Measurements from ENCODE around the gene MRPS31.

DNA sequence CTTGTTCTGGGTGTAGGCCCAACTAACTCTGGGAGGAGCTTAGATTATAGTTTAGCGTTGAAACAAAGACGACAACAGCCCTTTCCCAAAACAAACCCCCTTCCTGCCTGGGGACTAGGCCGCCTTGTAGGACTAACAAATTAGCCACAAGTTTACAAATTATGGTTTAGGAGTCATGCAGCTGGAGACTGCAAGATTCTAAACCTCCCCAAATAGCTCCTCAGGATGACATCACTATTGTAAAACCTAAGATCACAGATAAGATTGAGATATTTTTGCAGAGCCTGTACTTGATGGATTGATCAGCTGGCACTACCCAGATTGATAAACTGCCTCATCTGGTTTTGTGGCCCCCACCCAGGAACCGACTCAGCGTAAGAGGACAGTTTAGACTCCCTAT is 16.1 kb upstream of the MRPS31 start:
- TF ChIP-seq EZH2phosphoT487 (IDR thresholded peaks at IDR 0.05; ENCODE audit: borderline replicate concordance) = no peak
- TF ChIP-seq, protein P1, sequence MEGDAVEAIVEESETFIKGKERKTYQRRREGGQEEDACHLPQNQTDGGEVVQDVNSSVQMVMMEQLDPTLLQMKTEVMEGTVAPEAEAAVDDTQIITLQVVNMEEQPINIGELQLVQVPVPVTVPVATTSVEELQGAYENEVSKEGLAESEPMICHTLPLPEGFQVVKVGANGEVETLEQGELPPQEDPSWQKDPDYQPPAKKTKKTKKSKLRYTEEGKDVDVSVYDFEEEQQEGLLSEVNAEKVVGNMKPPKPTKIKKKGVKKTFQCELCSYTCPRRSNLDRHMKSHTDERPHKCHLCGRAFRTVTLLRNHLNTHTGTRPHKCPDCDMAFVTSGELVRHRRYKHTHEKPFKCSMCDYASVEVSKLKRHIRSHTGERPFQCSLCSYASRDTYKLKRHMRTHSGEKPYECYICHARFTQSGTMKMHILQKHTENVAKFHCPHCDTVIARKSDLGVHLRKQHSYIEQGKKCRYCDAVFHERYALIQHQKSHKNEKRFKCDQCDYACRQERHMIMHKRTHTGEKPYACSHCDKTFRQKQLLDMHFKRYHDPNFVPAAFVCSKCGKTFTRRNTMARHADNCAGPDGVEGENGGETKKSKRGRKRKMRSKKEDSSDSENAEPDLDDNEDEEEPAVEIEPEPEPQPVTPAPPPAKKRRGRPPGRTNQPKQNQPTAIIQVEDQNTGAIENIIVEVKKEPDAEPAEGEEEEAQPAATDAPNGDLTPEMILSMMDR (IDR thresholded peaks at IDR 0.05 in 2 of 3, conservative IDR thresholded peaks at IDR 0.05 in 1 of 3; ENCODE audit: borderline replicate concordance in 1 of 3, insufficient read depth in 1 of 3, low read depth in 2 of 3, low read length in 2 of 3) = no peak
- TF ChIP-seq POLR2A (IDR thresholded peaks at IDR 0.05; ENCODE audit: borderline replicate concordance, extremely low read depth, insufficient read depth, insufficient read length) = no peak
- TF ChIP-seq POLR2AphosphoS5 (IDR thresholded peaks at IDR 0.05; ENCODE audit: low read depth, low read length) = no peak
- TF ChIP-seq CEBPB (IDR thresholded peaks at IDR 0.05; ENCODE audit: low read depth) = no peak
- TF ChIP-seq SIN3A (IDR thresholded peaks at IDR 0.05; ENCODE audit: low read depth) = no peak
- TF ChIP-seq, protein P2, sequence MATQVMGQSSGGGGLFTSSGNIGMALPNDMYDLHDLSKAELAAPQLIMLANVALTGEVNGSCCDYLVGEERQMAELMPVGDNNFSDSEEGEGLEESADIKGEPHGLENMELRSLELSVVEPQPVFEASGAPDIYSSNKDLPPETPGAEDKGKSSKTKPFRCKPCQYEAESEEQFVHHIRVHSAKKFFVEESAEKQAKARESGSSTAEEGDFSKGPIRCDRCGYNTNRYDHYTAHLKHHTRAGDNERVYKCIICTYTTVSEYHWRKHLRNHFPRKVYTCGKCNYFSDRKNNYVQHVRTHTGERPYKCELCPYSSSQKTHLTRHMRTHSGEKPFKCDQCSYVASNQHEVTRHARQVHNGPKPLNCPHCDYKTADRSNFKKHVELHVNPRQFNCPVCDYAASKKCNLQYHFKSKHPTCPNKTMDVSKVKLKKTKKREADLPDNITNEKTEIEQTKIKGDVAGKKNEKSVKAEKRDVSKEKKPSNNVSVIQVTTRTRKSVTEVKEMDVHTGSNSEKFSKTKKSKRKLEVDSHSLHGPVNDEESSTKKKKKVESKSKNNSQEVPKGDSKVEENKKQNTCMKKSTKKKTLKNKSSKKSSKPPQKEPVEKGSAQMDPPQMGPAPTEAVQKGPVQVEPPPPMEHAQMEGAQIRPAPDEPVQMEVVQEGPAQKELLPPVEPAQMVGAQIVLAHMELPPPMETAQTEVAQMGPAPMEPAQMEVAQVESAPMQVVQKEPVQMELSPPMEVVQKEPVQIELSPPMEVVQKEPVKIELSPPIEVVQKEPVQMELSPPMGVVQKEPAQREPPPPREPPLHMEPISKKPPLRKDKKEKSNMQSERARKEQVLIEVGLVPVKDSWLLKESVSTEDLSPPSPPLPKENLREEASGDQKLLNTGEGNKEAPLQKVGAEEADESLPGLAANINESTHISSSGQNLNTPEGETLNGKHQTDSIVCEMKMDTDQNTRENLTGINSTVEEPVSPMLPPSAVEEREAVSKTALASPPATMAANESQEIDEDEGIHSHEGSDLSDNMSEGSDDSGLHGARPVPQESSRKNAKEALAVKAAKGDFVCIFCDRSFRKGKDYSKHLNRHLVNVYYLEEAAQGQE (IDR thresholded peaks at IDR 0.05; ENCODE audit: low read depth) = no peak
